ENCODE measurements around the gene ALS2.
A peak's percentile ranks its signal among the peaks of the same experiment; 100 is the strongest.
"Not testable (repeated sequence)": the region's sequence is repeated elsewhere in the genome, so short reads cannot be mapped to it uniquely, and the experiment has no call there.

The ALS2 gene

DNA sequence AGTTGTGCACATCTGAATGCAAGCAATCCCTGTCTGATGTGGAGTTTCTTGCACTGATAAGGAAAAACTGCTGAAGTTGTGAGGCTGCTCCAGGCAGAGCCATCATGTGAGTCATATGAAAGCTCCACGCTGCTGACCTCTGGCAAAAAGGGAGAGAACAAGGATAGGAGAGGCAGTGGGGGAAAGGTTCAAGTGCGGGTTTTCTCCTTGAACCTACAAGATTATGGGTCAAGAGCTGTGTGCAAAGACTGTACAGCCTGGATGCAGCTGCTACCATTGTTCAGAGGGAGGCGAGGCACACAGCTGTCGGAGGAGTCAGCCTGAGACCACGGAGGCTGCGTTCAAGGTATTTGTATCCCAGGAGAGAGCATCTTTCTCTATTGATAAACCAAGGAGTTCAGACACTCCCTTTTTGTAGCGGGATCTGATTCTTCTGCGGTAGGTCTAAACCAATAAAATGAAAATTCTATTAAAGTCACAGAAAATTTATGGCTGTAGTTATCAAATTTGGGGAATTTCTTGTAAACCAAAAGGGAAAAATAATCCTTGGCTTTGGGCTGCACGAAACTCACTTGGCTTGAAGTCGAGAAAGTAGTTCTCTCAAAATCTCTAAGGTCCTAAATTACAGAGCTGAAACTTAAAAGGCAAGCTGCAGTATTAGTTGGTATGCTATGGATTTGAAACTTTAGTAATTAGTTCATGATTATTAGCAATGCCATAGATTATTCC is 25.9 kb upstream of the ALS2 start, which contains the start of gene CDK15:
TSS of gene CDK15 (plus strand) at position 96 of the 729 bp plus-strand sequence. CDS start at position 224, 128 bp downstream.
- TF ChIP-seq, protein P1, sequence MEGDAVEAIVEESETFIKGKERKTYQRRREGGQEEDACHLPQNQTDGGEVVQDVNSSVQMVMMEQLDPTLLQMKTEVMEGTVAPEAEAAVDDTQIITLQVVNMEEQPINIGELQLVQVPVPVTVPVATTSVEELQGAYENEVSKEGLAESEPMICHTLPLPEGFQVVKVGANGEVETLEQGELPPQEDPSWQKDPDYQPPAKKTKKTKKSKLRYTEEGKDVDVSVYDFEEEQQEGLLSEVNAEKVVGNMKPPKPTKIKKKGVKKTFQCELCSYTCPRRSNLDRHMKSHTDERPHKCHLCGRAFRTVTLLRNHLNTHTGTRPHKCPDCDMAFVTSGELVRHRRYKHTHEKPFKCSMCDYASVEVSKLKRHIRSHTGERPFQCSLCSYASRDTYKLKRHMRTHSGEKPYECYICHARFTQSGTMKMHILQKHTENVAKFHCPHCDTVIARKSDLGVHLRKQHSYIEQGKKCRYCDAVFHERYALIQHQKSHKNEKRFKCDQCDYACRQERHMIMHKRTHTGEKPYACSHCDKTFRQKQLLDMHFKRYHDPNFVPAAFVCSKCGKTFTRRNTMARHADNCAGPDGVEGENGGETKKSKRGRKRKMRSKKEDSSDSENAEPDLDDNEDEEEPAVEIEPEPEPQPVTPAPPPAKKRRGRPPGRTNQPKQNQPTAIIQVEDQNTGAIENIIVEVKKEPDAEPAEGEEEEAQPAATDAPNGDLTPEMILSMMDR (IDR thresholded peaks at IDR 0.05; ENCODE audit: low read depth, low read length, missing control alignments), result no peak
- in situ Hi-C loops (cut with HindIII; ENCODE audit: low sequenced_read_pairs), result no loop called here
- H3K4me3 ChIP-seq (ENCODE audit: low read depth, low read length), result no peak within 1 kb of the TSS

DNA sequence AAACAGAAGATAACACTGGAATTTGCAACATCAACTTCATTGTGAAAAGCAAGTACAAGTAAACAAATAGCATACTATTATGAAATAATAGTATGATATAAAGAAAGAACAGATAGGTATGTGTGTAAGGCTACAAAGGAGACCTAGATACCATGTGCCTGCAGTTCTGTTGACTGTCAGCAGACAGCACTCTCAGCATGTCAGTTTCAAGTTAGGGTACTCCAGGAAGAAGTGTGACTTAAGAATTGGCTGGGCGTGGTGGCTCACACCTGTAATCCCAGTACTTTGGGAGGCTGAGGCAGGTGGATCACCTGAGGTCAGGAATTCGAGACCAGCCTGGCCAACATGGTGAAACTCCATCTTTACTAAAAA is 18.2 kb upstream of the ALS2 start:
- in situ Hi-C loops (cut with HindIII; ENCODE audit: low sequenced_read_pairs); H3K4me3 ChIP-seq (ENCODE audit: low read depth, low read length); DNase-seq (ENCODE audit: low read depth): not testable (repeated sequence)
- TF ChIP-seq, protein P1 (IDR thresholded peaks at IDR 0.05; ENCODE audit: low read depth, low read length, missing control alignments), result peak; percentile 65

More for the DNA sequence above, 25.9 kb upstream of the ALS2 start, which contains the start of gene CDK15:
- DNase-seq (ENCODE audit: low read depth), result no peak

DNA sequence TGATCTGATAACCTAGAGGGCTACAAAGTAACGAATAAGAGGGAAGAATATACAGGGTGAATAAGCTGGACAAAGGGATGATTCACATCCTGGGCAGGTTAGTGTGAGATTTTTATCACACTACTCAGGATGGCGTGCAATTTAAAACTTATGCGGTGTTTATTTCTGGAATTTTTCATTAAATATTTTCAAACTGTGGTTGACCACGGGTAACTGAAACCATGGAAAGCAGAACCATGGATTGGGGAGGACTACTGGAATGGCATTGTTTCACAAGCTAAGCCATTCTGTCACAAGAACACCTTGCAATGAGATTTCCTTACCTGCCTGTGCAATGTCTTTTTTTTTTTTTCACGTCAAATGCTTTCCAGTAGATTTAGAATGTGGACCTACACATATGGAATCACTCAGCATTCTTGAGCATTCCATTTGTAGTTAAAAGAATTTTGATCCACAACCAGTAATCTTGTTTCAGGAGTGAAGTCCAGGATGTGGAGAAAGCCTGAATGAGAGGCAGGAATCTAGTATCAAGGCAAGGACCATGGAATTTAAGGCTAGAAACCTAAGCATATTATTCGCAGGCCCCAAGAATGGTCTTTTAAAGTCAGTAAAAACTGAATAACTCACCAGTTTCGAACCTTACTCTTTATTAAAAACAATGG is 17.6 kb upstream of the ALS2 start:
- TF ChIP-seq, protein P1 (IDR thresholded peaks at IDR 0.05; ENCODE audit: low read depth, low read length, missing control alignments), result no peak
- in situ Hi-C loops (cut with HindIII; ENCODE audit: low sequenced_read_pairs), result no loop called here
- no peak overlapping the region for H3K4me3 ChIP-seq (ENCODE audit: low read depth, low read length)
- DNase-seq (ENCODE audit: low read depth), result peak; percentile 94

DNA sequence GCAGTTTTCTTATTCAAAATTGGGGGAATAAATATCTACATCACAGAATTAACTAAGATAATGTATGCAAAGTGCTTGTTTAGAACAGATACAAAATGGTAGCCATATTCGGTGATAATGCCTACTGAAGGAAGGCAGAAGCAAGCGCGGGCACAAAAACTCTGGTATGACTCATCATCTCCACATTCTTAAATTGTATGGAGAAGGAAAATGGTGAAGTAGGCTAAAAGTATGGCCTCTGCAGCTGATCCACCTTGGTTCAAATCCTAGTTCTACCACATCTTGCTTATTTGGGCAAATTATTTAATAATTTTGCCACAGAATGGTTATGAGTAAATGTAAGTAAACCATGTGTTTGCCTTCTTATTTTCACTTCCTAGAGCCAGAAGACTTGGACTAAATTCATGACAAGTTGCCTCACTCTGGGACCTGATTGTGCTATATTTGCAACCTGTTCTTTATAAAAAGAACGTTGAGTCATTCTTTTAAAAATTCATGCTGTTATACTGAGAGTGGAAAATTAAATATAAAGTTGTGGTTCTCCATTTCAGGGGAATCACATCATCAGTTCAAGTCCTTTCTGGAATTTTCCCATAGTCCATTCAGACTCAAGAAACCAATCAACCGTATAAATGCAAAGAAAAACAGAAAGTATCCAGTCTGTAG is 16.6 kb upstream of the ALS2 start:
- DNase-seq (ENCODE audit: low read depth), result peak; percentile 88
- TF ChIP-seq, protein P1 (IDR thresholded peaks at IDR 0.05; ENCODE audit: low read depth, low read length, missing control alignments), result no peak
- in situ Hi-C loops (cut with HindIII; ENCODE audit: low sequenced_read_pairs), result no loop called here

DNA sequence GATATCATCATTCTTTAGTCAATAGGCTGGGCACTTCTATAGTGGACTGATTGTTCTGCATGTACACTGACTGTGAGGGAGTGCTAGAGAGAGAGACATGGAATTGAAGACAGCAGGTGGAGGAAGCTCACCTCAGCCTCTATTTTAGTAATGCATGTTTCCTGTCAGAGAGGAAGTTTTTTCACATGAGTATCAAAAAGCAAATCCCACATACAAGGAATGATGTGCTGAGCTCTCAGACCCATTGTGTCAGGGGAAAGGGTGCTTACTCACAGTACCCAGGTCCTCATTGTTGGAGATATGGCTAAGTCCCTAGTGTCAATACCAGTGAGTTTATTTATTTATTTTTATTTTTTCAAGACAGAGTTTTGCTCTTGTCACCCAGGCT is 15.7 kb upstream of the ALS2 start:
- in situ Hi-C loops (cut with HindIII; ENCODE audit: low sequenced_read_pairs), result no loop called here
- DNase-seq (ENCODE audit: low read depth), result no peak
- no peak overlapping the region for H3K4me3 ChIP-seq (ENCODE audit: low read depth, low read length)
- TF ChIP-seq, protein P1 (IDR thresholded peaks at IDR 0.05; ENCODE audit: low read depth, low read length, missing control alignments), result no peak

More for the DNA sequence above, 16.6 kb upstream of the ALS2 start:
- no peak overlapping the region for H3K4me3 ChIP-seq (ENCODE audit: low read depth, low read length)

DNA sequence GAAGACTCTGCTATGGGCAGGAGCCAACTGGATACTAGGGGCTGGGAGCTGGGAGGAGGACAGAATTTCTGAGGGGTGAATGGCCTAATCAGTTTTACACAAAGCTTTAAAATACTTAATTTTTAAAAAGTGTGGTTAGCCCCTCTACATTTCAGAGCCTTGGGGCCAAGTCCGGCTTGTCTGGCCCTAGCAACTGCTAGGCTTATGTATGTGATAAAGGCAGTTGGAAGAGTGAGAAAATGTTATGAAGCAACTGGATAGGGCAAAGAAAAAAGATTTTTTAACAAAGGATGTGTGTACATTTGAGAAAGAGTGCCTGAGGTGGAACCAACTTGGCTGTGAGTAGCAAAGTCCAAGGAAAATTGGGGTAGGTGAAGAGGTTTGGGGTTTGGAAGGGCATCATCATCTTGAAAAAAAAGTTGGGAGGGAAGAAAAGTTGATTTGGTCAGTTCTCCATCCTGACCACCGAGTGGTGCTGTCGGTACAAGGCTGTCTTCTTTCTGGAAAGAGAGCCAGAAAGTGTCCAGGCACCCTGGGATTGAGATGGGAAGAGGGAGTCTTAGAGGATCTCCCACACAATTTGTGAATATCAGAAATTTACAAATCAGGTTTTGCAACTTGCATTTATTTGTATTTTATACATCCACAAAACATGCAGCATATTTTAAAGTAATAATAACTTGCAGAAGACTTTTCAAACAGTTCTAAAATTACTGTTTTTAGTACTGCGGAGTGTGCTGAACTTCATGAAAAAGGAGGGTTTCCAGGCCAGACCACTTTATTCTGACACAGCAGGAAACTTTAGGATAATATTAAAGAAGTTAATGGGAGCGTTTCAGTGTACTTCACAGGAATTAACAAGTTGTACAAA is 15.1 kb upstream of the ALS2 start:
- TF ChIP-seq, protein P1 (IDR thresholded peaks at IDR 0.05; ENCODE audit: low read depth, low read length, missing control alignments), result peak; percentile 80
- H3K4me3 ChIP-seq (ENCODE audit: low read depth, low read length), result no peak overlapping the region
- no peak for DNase-seq (ENCODE audit: low read depth)
- in situ Hi-C loops (cut with HindIII; ENCODE audit: low sequenced_read_pairs), result no loop called here

Data from astrocyte of the cerebellum (primary cell).